GM19372 (cell line): Measurements from ENCODE around the gene RAB20.
A peak's percentile ranks its signal among the peaks of the same experiment; 100 is the strongest.
"Not testable (repeated sequence)": the region's sequence is repeated elsewhere in the genome, so short reads cannot be mapped to it uniquely, and the experiment has no call there.

Experiments used
- ATAC-seq: cut with Tn5 transposase; IDR thresholded peaks from one replicate; pipeline ENCODE4 v1.9.1; 2021; ENCODE audit warnings: mild to moderate bottlenecking, low read depth, moderate library complexity; ENCODE audit not compliant: unreplicated experiment

The RAB20 gene, protein sequence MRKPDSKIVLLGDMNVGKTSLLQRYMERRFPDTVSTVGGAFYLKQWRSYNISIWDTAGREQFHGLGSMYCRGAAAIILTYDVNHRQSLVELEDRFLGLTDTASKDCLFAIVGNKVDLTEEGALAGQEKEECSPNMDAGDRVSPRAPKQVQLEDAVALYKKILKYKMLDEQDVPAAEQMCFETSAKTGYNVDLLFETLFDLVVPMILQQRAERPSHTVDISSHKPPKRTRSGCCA

DNA sequence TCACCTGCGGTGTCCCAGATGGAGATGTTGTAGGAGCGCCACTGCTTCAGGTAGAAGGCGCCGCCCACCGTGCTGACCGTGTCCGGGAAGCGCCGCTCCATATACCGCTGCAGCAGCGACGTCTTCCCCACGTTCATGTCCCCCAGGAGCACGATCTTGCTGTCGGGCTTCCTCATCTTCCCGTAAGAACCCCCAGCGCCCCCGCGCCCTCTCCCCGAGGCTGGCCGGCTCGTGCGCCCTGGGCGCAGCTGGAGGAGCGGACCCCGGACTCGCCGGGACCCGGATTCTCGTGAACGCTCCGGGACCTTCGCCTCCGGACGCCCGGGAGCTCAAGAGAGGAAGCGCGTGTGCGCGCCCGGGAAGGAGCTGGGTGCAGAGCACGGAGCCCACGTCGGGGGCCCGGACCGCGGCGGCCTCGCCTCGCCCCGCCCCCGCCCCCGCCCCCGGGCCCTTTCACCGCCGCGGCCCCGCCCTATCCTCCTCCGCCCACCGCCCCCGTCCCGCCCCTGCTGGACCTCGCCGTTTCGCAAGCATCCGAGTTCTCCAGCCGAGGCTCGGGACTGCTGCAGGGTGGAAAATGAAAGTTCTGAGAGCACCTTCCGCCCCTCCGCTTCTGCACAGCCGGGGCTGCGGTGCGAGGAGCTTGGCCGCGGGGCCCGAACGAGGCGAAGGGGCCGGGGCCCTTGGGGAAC lies at the start of gene RAB20:
Gene RAB20, minus strand, starts transcription at position 379 of the 692 bp plus-strand sequence. Its CDS starts 203 bp downstream, at position 176.
- ATAC-seq, result peak; percentile 70

GRCh38 chr13:110610955-110611595 lies 49.6 kb upstream of the RAB20 start:
- ATAC-seq, result peak; percentile 41

GRCh38 chr13:110607675-110608224 lies 46.2 kb upstream of the RAB20 start:
- ATAC-seq, result no peak

- ATAC-seq, result not testable (repeated sequence)
Measured at GRCh38 chr13:110606281-110606680, 44.8 kb upstream of the RAB20 start.

DNA sequence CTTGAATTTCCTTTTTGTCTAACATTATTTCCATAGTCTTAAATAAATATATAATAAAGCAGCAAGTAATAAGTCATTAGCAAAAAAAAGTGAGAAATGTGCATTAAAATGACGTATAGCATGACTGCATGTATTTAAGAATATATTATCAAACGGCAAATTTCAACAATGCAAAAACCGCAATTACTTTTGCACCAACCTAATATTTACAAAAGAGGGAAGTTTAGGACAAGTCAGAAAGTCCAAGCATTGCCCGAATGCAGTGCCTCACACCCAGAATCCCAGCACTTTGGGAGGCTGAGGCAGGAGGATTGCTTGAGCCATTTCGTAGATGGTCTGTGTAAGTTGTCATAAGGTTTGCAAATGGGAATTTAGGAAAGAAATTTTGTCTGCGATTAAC lies 43.6 kb upstream of the RAB20 start:
- no peak for ATAC-seq

DNA sequence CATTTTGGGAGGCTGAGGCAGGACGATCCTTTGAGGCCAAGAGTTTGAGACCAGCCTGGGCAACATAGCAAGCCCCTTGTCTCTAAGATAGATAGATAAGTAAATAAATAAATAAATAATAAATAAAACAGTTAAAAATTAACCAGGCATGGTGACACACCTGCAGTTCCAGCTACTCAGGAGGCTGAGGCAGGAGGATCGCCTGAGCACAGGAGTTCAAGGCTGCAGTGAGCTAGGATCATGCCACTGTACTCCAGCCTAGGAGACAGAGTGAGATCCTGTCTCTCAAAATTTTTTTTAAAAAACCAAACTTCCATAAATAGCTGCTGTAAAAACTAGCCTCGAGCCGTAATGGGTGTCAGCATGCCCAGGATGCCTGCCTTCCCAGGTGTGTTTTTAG lies 39.5 kb upstream of the RAB20 start:
- no peak for ATAC-seq

GRCh38 chr13:110600261-110600819 lies 38.8 kb upstream of the RAB20 start:
- no peak for ATAC-seq

DNA sequence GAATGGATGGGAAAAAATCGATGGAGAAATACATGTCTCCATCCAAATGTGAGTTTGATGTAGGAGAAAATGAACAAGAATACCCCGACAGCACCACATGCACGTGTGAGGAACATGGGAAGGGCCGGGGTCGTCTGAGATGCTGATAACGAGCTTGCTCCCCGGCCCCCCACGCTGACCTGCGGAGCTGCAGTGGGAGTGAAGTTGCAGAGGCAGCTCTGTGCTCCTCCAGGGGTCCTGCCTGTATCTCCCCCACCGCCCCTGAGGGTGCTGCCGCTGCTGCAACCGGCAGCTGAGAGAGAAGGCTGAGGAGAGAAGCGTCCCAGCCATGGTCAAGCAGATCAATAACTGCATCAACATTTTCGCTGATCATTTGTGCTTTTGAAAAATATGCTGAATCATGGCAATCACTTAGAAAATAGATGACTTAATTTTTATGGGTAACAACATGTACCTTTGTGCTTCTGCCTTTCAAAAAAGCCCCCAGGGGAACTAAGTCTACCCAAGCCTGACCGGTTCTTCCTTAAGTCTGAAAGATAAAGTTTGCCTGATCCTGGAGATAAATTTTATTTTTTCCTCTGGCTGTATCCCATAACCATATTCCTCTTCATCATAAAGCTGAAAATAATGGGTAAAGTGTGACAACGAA lies 35.6 kb upstream of the RAB20 start:
- no peak for ATAC-seq

GRCh38 chr13:110593430-110594130 lies 32.1 kb upstream of the RAB20 start:
- ATAC-seq, result peak; percentile 91

- ATAC-seq, result no peak
Measured at GRCh38 chr13:110592665-110593064, 31.1 kb upstream of the RAB20 start.

- ATAC-seq, result no peak
Measured at GRCh38 chr13:110590577-110590976, 29.1 kb upstream of the RAB20 start.

- ATAC-seq, result no peak
Measured at GRCh38 chr13:110589793-110590390, 28.4 kb upstream of the RAB20 start.

- ATAC-seq, result no peak
Measured at GRCh38 chr13:110583178-110583865, 21.8 kb upstream of the RAB20 start.

DNA sequence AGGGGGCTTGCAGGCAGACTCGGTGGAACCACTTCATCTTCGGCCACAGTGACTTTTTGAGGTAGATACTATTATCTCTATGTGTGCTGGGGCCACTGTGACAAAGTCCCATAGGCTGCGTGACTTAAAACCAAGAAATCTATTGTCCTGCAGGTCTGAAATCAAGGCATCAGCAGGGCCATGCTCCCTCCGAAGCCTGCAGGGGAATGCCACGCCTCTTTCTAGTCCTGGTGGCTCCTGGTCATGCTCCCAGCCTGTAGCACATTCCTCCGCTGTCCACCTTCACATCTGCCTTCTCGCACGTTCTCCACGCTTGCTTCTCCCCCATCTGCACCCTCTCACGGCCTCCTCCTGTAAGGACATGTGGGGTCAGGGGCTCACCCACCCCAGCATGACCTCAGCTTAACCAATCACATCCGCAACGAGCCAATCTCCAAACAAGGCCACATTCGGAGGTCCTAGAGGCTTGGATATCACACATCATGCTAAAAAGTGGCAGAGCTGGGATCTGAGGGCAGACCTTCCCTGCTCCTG lies 21.0 kb upstream of the RAB20 start:
- no peak for ATAC-seq

- ATAC-seq, result no peak
Measured at GRCh38 chr13:110581506-110582185, 20.1 kb upstream of the RAB20 start.

GRCh38 chr13:110580800-110581199 lies 19.3 kb upstream of the RAB20 start:
- ATAC-seq, result no peak

DNA sequence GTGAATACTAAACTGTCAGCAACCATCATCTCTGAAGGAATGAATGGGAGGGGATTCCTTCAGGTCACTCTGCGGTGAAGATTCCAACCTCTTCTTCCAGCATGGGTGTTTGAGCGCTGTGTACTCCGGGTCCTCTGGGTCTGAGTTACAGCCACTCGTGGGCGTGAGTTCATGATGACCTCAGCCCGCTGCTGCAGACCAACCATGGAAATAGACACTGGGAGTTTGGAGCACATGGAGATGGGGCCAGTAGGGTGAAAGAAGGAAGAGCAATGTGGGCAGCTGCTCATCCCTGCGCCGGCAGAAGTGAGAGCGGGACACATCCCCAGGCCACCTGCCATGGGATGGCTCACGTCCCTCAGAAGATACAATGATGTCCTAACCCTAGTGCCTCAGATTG lies 16.8 kb upstream of the RAB20 start:
- ATAC-seq, result no peak
